ENCODE measurements around the gene IMPA2.

DNA sequence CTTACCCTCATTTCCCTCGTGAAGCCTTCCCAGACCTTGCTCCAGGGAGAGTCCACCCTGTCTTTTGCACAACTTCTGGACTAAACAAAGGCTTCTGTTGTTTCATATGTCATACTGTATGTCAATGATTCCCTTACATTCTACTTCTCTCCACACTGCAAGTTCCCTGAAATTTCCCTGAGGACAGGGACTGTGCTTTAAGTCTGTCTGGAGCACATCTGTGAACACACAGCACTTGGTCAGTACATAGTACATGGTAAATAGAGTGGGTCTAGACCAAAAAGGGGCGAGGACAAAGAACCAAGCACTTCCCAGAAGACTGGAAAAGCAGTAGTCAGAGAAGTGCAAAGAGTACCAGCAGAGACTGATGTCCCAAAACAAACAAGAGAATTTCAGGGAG, 23.7 kb upstream of the IMPA2 start:
- TF ChIP-seq, protein P1, sequence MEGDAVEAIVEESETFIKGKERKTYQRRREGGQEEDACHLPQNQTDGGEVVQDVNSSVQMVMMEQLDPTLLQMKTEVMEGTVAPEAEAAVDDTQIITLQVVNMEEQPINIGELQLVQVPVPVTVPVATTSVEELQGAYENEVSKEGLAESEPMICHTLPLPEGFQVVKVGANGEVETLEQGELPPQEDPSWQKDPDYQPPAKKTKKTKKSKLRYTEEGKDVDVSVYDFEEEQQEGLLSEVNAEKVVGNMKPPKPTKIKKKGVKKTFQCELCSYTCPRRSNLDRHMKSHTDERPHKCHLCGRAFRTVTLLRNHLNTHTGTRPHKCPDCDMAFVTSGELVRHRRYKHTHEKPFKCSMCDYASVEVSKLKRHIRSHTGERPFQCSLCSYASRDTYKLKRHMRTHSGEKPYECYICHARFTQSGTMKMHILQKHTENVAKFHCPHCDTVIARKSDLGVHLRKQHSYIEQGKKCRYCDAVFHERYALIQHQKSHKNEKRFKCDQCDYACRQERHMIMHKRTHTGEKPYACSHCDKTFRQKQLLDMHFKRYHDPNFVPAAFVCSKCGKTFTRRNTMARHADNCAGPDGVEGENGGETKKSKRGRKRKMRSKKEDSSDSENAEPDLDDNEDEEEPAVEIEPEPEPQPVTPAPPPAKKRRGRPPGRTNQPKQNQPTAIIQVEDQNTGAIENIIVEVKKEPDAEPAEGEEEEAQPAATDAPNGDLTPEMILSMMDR (IDR thresholded peaks at IDR 0.05; ENCODE audit: insufficient read depth, low read length, poor library complexity, severe bottlenecking), result no peak
- TF ChIP-seq EZH2phosphoT487 (conservative IDR thresholded peaks at IDR 0.05; ENCODE audit: low read length), result no peak

All from SU-DHL-6 (cell line).